GM18498 (cell line): ENCODE results near the gene KRTAP13-1.

Experiments used
- ATAC-seq: cut with Tn5 transposase; IDR thresholded peaks from one replicate; pipeline ENCODE4 v1.9.1; 2021; ENCODE audit warnings: mild to moderate bottlenecking, moderate library complexity; ENCODE audit not compliant: unreplicated experiment

KRTAP13-1 gene

GRCh38 chr21:30395731-30396130 is at the start of gene KRTAP13-1:
KRTAP13-1 (plus strand) TSS chr21:30396031; CDS start chr21:30396087, 56 bp downstream.
- no peak for ATAC-seq

GRCh38 chr21:30348506-30348905 is 47.3 kb upstream of the KRTAP13-1 start, which contains the start of gene KRTAP23-1:
KRTAP23-1 (minus strand) TSS chr21:30348606; CDS start chr21:30348606, 0 bp downstream.
- no peak for ATAC-seq

- no peak for ATAC-seq
Observed at GRCh38 chr21:30349572-30349971, 46.3 kb upstream of the KRTAP13-1 start.

GRCh38 chr21:30351534-30351933 is 44.3 kb upstream of the KRTAP13-1 start:
- ATAC-seq, result no peak

- ATAC-seq, result no peak
Observed at GRCh38 chr21:30354308-30355005, 41.4 kb upstream of the KRTAP13-1 start.

GRCh38 chr21:30355906-30356305 is 39.9 kb upstream of the KRTAP13-1 start:
- ATAC-seq, result no peak

GRCh38 chr21:30372139-30372770 is 23.6 kb upstream of the KRTAP13-1 start, which contains the start of gene KRTAP13-2:
KRTAP13-2 (minus strand) TSS chr21:30372271; CDS start chr21:30372213, 58 bp downstream.
- no peak for ATAC-seq

GRCh38 chr21:30382201-30382600 is 13.6 kb upstream of the KRTAP13-1 start:
- ATAC-seq, result no peak

GRCh38 chr21:30391492-30392025 is 4.3 kb upstream of the KRTAP13-1 start:
- no peak for ATAC-seq

GRCh38 chr21:30408782-30409494 is 13.1 kb downstream of the KRTAP13-1 start:
- ATAC-seq, result no peak

- no peak for ATAC-seq
Observed at GRCh38 chr21:30415993-30416392, 20.2 kb downstream of the KRTAP13-1 start.

- no peak for ATAC-seq
Observed at GRCh38 chr21:30425826-30426225, 30.0 kb downstream of the KRTAP13-1 start, which contains the start of gene KRTAP13-3. KRTAP13-3 (minus strand) TSS chr21:30425926; CDS start chr21:30425912, 14 bp downstream.

- no peak for ATAC-seq
Observed at GRCh38 chr21:30426731-30427130, 30.9 kb downstream of the KRTAP13-1 start.

- ATAC-seq, result no peak
Observed at GRCh38 chr21:30430170-30430655, 34.4 kb downstream of the KRTAP13-1 start, which contains the start of gene KRTAP13-4. KRTAP13-4 (plus strand) TSS chr21:30430220; CDS start chr21:30430276, 56 bp downstream.

GRCh38 chr21:30434033-30434631 is 38.3 kb downstream of the KRTAP13-1 start:
- ATAC-seq, result no peak

- ATAC-seq, result no peak
Observed at GRCh38 chr21:30437010-30437565, 41.3 kb downstream of the KRTAP13-1 start.

GRCh38 chr21:30439975-30440374 is 44.1 kb downstream of the KRTAP13-1 start, which contains the start of gene KRTAP15-1:
KRTAP15-1 (plus strand) TSS chr21:30440275; CDS start chr21:30440328, 53 bp downstream.
- ATAC-seq, result no peak

- no peak for ATAC-seq
Observed at GRCh38 chr21:30443226-30443625, 47.4 kb downstream of the KRTAP13-1 start.

GRCh38 chr21:30444204-30444603 is 48.4 kb downstream of the KRTAP13-1 start:
- no peak for ATAC-seq
